Measurements from ENCODE around the gene ADAM12. TPM values are rescaled to one million over a fixed set of nuclear protein-coding genes. Genes with fewer than 3 reads are reported as not detected.

The ADAM12 gene
- total and polyA plus RNA-seq, 7 donors: 0.01 to 3.3 (median 0.24) TPM; not detected in 2

DNA sequence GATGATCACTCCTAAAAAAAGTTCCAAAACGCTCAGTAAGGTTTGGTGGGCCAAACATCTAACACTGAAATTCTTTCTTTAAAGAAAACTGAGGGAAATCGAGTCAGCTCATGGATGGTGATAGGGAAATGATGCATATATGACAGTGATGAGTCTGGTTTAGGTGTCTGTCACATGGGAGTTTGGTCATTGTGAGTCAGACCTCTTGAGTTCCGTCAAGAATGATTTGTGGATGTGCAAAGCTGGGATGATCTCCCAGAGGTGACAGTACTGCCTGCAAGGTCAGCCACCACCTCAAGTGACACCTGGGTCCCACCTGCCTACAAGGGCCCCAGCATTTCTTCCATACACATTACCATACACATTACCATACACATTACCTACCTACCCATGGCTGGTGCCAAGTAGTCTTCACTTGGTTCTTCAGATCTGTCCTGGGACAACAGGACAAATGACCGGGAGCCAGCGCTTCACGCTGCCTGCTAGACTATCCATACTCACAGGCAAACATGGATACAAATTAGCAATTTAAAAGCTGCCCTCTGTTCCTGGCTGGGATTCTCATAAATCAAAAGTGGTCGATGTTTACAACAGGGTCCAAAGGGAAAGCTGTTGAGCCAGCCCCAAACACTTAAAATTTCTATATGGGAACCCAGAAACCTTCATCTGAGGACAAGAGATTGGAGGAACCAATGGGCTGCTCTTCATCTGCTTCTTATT, 128.4 kb downstream of the ADAM12 start:
- DNase-seq (no peak), ATAC-seq (no peak)
- intact Hi-C loops (cut with DNase I): no loop called here
- Histone ChIP-seq H3K36me3 (ENCODE audit: insufficient read depth in 1 of 2, low read depth in 1 of 2) (no peaks in the 10 kb centered on the region), H3K4me1 (no peaks in the 10 kb centered on the region), H3K27ac (no peak overlapping the region), H3K27me3 (ENCODE audit: insufficient read depth in 3 of 3, low read length in 2 of 3) (no peaks in the 10 kb centered on the region), H3K9me3 (no peaks in the 10 kb centered on the region), H3K4me3 (no peak overlapping the region)
- 88 to 92% (median 90%) methylated on average over 7 of the region's 7 CpGs for WGBS, 3 donors
- TF ChIP-seq, protein P1, sequence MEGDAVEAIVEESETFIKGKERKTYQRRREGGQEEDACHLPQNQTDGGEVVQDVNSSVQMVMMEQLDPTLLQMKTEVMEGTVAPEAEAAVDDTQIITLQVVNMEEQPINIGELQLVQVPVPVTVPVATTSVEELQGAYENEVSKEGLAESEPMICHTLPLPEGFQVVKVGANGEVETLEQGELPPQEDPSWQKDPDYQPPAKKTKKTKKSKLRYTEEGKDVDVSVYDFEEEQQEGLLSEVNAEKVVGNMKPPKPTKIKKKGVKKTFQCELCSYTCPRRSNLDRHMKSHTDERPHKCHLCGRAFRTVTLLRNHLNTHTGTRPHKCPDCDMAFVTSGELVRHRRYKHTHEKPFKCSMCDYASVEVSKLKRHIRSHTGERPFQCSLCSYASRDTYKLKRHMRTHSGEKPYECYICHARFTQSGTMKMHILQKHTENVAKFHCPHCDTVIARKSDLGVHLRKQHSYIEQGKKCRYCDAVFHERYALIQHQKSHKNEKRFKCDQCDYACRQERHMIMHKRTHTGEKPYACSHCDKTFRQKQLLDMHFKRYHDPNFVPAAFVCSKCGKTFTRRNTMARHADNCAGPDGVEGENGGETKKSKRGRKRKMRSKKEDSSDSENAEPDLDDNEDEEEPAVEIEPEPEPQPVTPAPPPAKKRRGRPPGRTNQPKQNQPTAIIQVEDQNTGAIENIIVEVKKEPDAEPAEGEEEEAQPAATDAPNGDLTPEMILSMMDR (IDR thresholded peaks at IDR 0.05): no peak

DNA sequence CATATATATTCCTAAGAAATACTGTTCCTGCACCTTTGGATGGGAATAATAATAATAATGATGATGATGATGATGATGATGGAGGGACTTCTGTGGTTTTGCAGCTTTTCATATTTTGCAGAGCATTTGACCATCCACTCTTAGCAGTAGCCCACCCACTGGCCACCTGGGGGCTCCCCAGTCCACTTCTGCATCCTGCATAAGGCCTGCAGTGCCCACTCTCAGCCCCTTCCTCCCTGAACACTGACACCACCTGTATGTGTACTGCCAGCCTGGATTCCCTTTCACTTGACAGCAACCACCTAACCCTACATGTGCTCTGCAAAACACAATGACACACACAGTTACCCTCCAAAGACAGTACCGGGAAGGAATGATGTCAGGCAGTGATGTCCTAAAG, 131.4 kb downstream of the ADAM12 start:
- no peak for ATAC-seq

DNA sequence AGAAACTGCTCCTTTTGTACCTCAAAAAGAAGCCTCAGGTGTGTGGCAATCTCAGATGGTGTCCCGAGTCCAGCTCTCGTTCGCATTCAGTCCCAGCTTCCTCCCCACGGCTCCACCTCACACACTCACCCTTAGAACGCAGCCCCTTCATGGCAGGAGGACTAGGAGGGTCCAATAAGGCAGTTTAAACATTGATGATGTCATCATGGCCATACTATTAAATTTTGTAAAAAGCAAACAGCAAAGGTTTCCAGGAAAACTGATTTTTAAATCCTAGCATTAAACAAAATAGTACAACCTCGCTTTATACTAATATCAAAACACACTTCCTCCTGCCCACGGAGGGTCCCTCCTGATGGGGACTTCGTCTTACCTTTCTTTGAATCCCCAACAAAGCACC, 133.0 kb downstream of the ADAM12 start:
- DNase-seq (no peak), ATAC-seq (no peak)
- Histone ChIP-seq H3K27ac (no peak overlapping the region), H3K4me3 (no peak overlapping the region), H3K4me1 (no peaks in the 10 kb centered on the region), H3K9me3 (no peaks in the 10 kb centered on the region), H3K36me3 (ENCODE audit: insufficient read depth in 1 of 2, low read depth in 1 of 2) (no peaks in the 10 kb centered on the region), H3K27me3 (ENCODE audit: insufficient read depth in 3 of 3, low read length in 2 of 3) (peaks cover 0 to 2% (median 0%) of the 10 kb centered on the region in 3 donors)
- intact Hi-C loops (cut with DNase I): no loop called here
- TF ChIP-seq, protein P1 (IDR thresholded peaks at IDR 0.05): no peak
- WGBS, 3 donors: 92 to 95% (median 93%) methylated on average over 8 of the region's 8 CpGs

More for the DNA sequence above, 131.4 kb downstream of the ADAM12 start:
- Histone ChIP-seq H3K4me1 (no peaks in the 10 kb centered on the region), H3K27ac (no peak overlapping the region), H3K36me3 (ENCODE audit: insufficient read depth in 1 of 2, low read depth in 1 of 2) (no peaks in the 10 kb centered on the region), H3K4me3 (no peak overlapping the region), H3K27me3 (ENCODE audit: insufficient read depth in 3 of 3, low read length in 2 of 3) (peaks cover 0 to 2% (median 0%) of the 10 kb centered on the region in 3 donors), H3K9me3 (no peaks in the 10 kb centered on the region)
- intact Hi-C loops (cut with DNase I): no loop called here
- 80 to 90% (median 88%) methylated on average over 1 of the region's 1 CpG for WGBS, 3 donors
- TF ChIP-seq, protein P1 (IDR thresholded peaks at IDR 0.05): no peak
- no peak for DNase-seq

DNA sequence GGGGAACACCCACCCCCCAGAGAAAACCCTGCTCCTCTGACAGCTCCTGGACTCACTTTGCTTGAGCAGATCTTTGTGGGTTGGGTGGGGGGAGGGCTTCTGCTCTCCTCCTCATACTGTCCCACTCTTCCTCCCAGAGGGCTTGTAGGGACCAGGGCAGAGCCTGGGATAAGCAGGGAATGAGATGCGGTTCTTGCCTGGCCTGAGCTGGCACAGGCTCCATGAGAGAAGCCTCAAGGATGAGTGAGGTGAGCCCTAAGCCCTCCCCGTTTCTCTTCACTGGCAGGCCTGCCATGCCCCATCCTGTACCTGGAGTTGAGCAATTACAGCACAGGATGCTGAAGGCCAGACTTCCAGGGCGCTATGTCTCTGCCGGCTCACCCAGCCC, 134.7 kb downstream of the ADAM12 start:
- H3K4me3 ChIP-seq: no peak overlapping the region
- intact Hi-C loops (cut with DNase I): no loop called here
- peaks cover 0 to 2% (median 0%) of the 10 kb centered on the region in 3 donors for H3K27me3 ChIP-seq (ENCODE audit: insufficient read depth in 3 of 3, low read length in 2 of 3)
- WGBS, 3 donors: 79 to 83% (median 80%) methylated on average over 4 of the region's 4 CpGs
- H3K9me3 ChIP-seq: no peaks in the 10 kb centered on the region
- no peak overlapping the region for H3K27ac ChIP-seq
- TF ChIP-seq, protein P1 (IDR thresholded peaks at IDR 0.05): no peak
- ATAC-seq (no peak), DNase-seq (no peak)
- no peaks in the 10 kb centered on the region for H3K36me3 ChIP-seq (ENCODE audit: insufficient read depth in 1 of 2, low read depth in 1 of 2)
- H3K4me1 ChIP-seq: no peaks in the 10 kb centered on the region
